ENCODE data around the gene TMEM123.

GRCh38 chr11:102438311-102439062, 14.1 kb downstream of the TMEM123 start:
- TF ChIP-seq CTCF (IDR thresholded peaks at IDR 0.05 in 8 of 11, conservative IDR thresholded peaks at IDR 0.05 in 3 of 11) (no peak), POLR2AphosphoS5 (IDR thresholded peaks at IDR 0.05) (peak in 1 of 3 donors; percentile 42)

Data from spleen (tissue), 7 donors.